OCI-LY1 (cell line): ENCODE measurements around the gene TRIM45.

ENCODE experiments used
- H2AFZ ChIP-seq: fragments of 200-600 bp; sonication (generic), shearing (Covaris generic); 2 replicates; pipeline ENCODE4 v1.6.0; 2014; ENCODE audit warnings: antibody characterized with exemption, mild to moderate bottlenecking, low read length
- H3F3A ChIP-seq: fragments of 200-600 bp; sonication (generic), shearing (Covaris generic); 2 replicates; pipeline ENCODE4 v1.6.0; 2014; ENCODE audit warnings: mild to moderate bottlenecking, antibody characterized with exemption, low read length, moderate library complexity; ENCODE audit not compliant: insufficient read depth
- H3K27ac ChIP-seq: fragments of 200-600 bp; sonication (generic); 2 replicates; pipeline ENCODE4 v1.5.1; 2014; ENCODE audit warnings: low read length, mixed run types, mild to moderate bottlenecking, low read depth; ENCODE audit not compliant: poor library complexity, severe bottlenecking
- H3K27me3 ChIP-seq: fragments of 200-600 bp; sonication (generic); 2 replicates; pipeline ENCODE4 v1.6.0; 2014; ENCODE audit warnings: antibody characterized with exemption, mild to moderate bottlenecking, low read length, moderate library complexity; ENCODE audit not compliant: insufficient read depth
- H3K36me3 ChIP-seq: fragments of 200-600 bp; sonication (generic); 2 replicates; pipeline ENCODE4 v1.6.1; 2014; ENCODE audit warnings: mild to moderate bottlenecking, antibody characterized with exemption, low read length, moderate library complexity, mixed read lengths; ENCODE audit not compliant: insufficient read depth
- H3K4me1 ChIP-seq: fragments of 200-600 bp; sonication (generic); 2 replicates; pipeline ENCODE4 v1.5.1; 2014; ENCODE audit warnings: mild to moderate bottlenecking, low read length, moderate library complexity; ENCODE audit not compliant: insufficient read depth, severe bottlenecking
- H3K4me2 ChIP-seq: fragments of 200-600 bp; sonication (generic), shearing (Covaris generic); 2 replicates; pipeline ENCODE4 v1.6.1; 2014; ENCODE audit warnings: low read length
- H3K4me3 ChIP-seq: fragments of 200-600 bp; sonication (generic); 2 replicates; pipeline ENCODE4 v1.5.1; 2014; ENCODE audit warnings: low read length, low read depth, mild to moderate bottlenecking, mixed read lengths; ENCODE audit not compliant: poor library complexity, severe bottlenecking
- H3K79me2 ChIP-seq: fragments of 200-600 bp; shearing (Covaris generic); 2 replicates; pipeline ENCODE4 v1.6.1; 2016; ENCODE audit warnings: mixed run types, low read length, mixed read lengths; ENCODE audit not compliant: insufficient read depth
- H3K9ac ChIP-seq: fragments of 200-600 bp; sonication (generic), shearing (Covaris generic); 2 replicates; pipeline ENCODE4 v1.6.1; 2014; ENCODE audit warnings: mild to moderate bottlenecking, low read length, mixed read lengths
- H3K9me2 ChIP-seq: fragments of 200-600 bp; sonication (generic), shearing (Covaris generic); 2 replicates; pipeline ENCODE4 v1.6.1; 2014; ENCODE audit warnings: low read depth, mild to moderate bottlenecking, low read length, mixed read lengths
- H3K9me3 ChIP-seq: fragments of 200-600 bp; shearing (Covaris generic); 2 replicates; pipeline ENCODE4 v1.6.1; 2014; ENCODE audit warnings: low read length, mixed read lengths
- H4K20me1 ChIP-seq: fragments of 200-600 bp; sonication (generic), shearing (Covaris generic); 2 replicates; pipeline ENCODE4 v1.6.0; 2016; ENCODE audit warnings: mild to moderate bottlenecking, low read length; ENCODE audit not compliant: insufficient read depth
- EZH2 ChIP-seq: fragments of 200-600 bp; sonication (generic), shearing (Covaris generic); IDR thresholded peaks from 2 replicates; pipeline ENCODE4 v1.8.0; 2017; ENCODE audit warnings: borderline replicate concordance, mixed run types, mild to moderate bottlenecking, antibody characterized with exemption, low read length, moderate library complexity, mixed read lengths
- TF ChIP-seq, protein P1 (sequence below): fragments of 200-600 bp; sonication (generic), shearing (Covaris generic); IDR thresholded peaks from 2 replicates; pipeline ENCODE4 v1.5.1; 2017; ENCODE audit warnings: mild to moderate bottlenecking, antibody characterized with exemption, low read length, moderate library complexity, mixed read lengths

TRIM45 gene

DNA sequence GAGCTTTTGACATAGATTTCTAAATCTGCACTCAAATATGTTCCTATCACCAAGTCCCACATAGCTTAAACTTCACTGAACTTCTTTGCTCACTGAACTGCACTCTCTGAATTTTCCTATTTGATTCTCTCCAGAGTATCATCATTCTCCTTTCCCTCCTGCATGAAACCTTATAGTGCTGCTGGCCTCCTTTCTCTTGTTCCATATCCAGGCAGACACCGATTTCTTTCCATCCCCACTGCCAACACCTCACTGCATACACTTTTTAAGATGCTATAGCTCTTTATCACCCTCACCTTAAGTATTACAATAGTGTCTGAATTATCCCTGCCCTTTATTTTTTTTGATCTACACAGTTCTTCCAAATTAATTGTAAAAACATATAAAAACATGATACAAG, 3.1 kb upstream of the TRIM45 start:
- Histone ChIP-seq H3K27ac (no peak overlapping the region), H3K4me3 (no peak overlapping the region), H3K79me2 (no peaks in the 10 kb centered on the region), H2AFZ (no peak overlapping the region), H3K9me3 (no peaks in the 10 kb centered on the region), H3K27me3 (0 out of 2 replicates have a peak, but pooled peaks cover 5% of the 10 kb centered on the region), H4K20me1 (no peaks in the 10 kb centered on the region), H3K4me2 (no peak overlapping the region), H3K9ac (no peak overlapping the region), H3K36me3 (no peaks in the 10 kb centered on the region), H3F3A (no peaks in the 10 kb centered on the region), H3K9me2 (no peaks in the 10 kb centered on the region), H3K4me1 (no peaks in the 10 kb centered on the region)
- no peak for TF ChIP-seq EZH2
- TF ChIP-seq, protein P1, sequence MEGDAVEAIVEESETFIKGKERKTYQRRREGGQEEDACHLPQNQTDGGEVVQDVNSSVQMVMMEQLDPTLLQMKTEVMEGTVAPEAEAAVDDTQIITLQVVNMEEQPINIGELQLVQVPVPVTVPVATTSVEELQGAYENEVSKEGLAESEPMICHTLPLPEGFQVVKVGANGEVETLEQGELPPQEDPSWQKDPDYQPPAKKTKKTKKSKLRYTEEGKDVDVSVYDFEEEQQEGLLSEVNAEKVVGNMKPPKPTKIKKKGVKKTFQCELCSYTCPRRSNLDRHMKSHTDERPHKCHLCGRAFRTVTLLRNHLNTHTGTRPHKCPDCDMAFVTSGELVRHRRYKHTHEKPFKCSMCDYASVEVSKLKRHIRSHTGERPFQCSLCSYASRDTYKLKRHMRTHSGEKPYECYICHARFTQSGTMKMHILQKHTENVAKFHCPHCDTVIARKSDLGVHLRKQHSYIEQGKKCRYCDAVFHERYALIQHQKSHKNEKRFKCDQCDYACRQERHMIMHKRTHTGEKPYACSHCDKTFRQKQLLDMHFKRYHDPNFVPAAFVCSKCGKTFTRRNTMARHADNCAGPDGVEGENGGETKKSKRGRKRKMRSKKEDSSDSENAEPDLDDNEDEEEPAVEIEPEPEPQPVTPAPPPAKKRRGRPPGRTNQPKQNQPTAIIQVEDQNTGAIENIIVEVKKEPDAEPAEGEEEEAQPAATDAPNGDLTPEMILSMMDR, result no peak

DNA sequence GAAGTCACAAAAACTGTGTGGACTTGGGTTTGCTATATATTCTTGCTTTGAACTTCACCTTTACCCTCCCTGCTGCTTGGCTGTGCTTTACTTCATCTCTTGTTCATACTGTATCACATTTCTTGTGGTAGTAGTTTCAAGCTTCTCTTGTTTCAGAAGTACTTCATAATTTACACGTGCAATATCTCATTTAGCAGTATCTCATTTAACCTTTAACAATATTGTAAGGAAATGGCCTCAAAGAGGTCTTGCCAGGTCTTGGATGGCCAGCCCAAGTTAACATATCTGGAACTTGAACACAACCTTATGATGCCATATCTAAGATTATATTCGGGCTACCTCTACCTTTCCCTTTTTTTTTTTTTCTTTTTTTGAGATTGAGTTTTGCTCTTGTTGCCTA, 1.7 kb upstream of the TRIM45 start:
- no peak overlapping the region for H3K9ac ChIP-seq
- no peak overlapping the region for H3K27ac ChIP-seq
- H3K9me3 ChIP-seq, result no peaks in the 10 kb centered on the region
- TF ChIP-seq, protein P1, result no peak
- no peak for TF ChIP-seq EZH2
- H3K4me1 ChIP-seq, result no peaks in the 10 kb centered on the region
- peaks cover 5% of the 10 kb centered on the region; the same call in 1 of the 2 replicates for H3K27me3 ChIP-seq
- no peaks in the 10 kb centered on the region for H3K36me3 ChIP-seq
- no peaks in the 10 kb centered on the region for H3F3A ChIP-seq
- no peak overlapping the region for H3K4me3 ChIP-seq
- no peaks in the 10 kb centered on the region for H4K20me1 ChIP-seq
- H2AFZ ChIP-seq, result no peak overlapping the region
- H3K9me2 ChIP-seq, result no peaks in the 10 kb centered on the region
- H3K4me2 ChIP-seq, result no peak overlapping the region
- H3K79me2 ChIP-seq, result no peaks in the 10 kb centered on the region

DNA sequence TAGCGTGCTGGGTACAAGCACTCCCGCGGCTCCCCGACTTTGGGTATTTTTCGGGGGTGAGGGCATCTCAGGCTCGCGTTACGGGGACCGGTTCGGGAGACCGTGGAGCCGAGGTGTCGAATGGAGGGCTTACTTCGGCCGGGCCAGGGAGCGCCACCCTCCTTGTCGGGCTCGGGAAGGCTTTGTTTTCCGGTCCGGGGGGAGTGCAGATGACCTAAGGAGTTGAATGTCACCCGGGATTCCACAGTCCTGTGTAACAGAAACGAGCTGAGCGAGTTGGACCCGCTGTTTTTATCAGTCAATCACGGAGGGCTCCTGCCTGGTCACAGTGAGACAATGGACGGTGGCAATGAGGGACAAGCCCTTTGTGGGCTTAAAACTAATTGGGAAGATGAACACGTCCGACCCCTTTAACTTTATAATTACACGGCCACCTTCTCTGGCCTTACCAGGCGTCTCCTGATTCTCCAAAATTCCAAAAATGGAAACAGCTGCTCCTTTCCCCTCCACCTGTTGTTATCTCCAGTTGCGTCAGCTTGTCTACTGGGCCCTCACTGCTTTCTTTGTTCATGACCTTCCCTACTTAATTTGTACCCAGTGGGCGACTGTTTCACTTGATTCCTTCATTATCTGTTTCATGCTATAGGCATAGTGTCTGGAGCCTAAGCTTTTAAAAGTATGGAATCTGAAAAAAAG, 929 bp upstream of the TRIM45 start:
- H2AFZ ChIP-seq, result no peak overlapping the region
- TF ChIP-seq EZH2, result no peak
- TF ChIP-seq, protein P1, result 0 out of 2 replicates have a peak, but pooled peaks have one; percentile 8
- no peaks in the 10 kb centered on the region for H3K4me1 ChIP-seq

More for the DNA sequence above, 929 bp upstream of the TRIM45 start:
- Histone ChIP-seq H3K27ac (no peak overlapping the region), H3K9ac (no peak overlapping the region), H3K27me3 (peaks cover 5% of the 10 kb centered on the region; the same call in 1 of the 2 replicates), H3K4me2 (peak overlapping the region; percentile 70; the same call in 1 of the 2 replicates), H3F3A (no peaks in the 10 kb centered on the region), H3K9me3 (no peaks in the 10 kb centered on the region), H4K20me1 (no peaks in the 10 kb centered on the region), H3K79me2 (no peaks in the 10 kb centered on the region), H3K9me2 (no peaks in the 10 kb centered on the region), H3K36me3 (no peaks in the 10 kb centered on the region), H3K4me3 (peak overlapping the region; percentile 65)
